Activated CD4-positive, alpha-beta T cell treated with anti-CD3 and anti-CD28 coated beads, Interleukin-2, amount 10 ng/mL, durations not matched to agents 7 days and 5 days (primary cell): ENCODE data around the gene LLGL1. TPM values are rescaled to one million over a fixed set of nuclear protein-coding genes. Genes with fewer than 3 reads are reported as not detected.

Source experiments
- CTCF ChIA-PET: fragments of 350-600 bp; sonication (Branson Sonifier 250); formaldehyde crosslinking; loops from one replicate; lab custom pipeline; 2021; ENCODE audit warnings: antibody characterized with exemption; lab: Charles Lee
- POLR2A ChIA-PET: fragments of 350-600 bp; sonication (Branson Sonifier 250); formaldehyde crosslinking; loops from one replicate; lab custom pipeline; 2021; ENCODE audit warnings: antibody characterized with exemption; lab: Charles Lee
- DNase-seq: peaks from one replicate; pipeline ENCODE4 v3.0.0-alpha.2; 2020
- H3K27ac Mint-ChIP-seq: one replicate; pipeline ENCODE4 v1.8.0; 2021; ENCODE audit warnings: mild to moderate bottlenecking, moderate library complexity, mixed read lengths
- H3K27me3 Mint-ChIP-seq: one replicate; pipeline ENCODE4 v1.8.0; 2021; ENCODE audit warnings: mixed read lengths
- H3K36me3 Mint-ChIP-seq: one replicate; pipeline ENCODE4 v1.8.0; 2021; ENCODE audit warnings: low read depth, mixed read lengths
- H3K4me1 Mint-ChIP-seq: one replicate; pipeline ENCODE4 v1.8.0; 2021; ENCODE audit warnings: mixed read lengths
- H3K4me3 Mint-ChIP-seq: one replicate; pipeline ENCODE4 v1.8.0; 2021; ENCODE audit warnings: mild to moderate bottlenecking, moderate library complexity, mixed read lengths
- H3K9me3 Mint-ChIP-seq: one replicate; pipeline ENCODE4 v1.8.0; 2021; ENCODE audit warnings: mixed read lengths
- total RNA-seq, 2 experiments: library from RNA; stranded (reverse); gene quantifications; one replicate each; pipeline ENCODE4 v1.2.3, GENCODE V29; 2021

LLGL1 gene
- total RNA-seq, 2 experiments from 2014 or later = 24.7 to 24.9 TPM

DNA sequence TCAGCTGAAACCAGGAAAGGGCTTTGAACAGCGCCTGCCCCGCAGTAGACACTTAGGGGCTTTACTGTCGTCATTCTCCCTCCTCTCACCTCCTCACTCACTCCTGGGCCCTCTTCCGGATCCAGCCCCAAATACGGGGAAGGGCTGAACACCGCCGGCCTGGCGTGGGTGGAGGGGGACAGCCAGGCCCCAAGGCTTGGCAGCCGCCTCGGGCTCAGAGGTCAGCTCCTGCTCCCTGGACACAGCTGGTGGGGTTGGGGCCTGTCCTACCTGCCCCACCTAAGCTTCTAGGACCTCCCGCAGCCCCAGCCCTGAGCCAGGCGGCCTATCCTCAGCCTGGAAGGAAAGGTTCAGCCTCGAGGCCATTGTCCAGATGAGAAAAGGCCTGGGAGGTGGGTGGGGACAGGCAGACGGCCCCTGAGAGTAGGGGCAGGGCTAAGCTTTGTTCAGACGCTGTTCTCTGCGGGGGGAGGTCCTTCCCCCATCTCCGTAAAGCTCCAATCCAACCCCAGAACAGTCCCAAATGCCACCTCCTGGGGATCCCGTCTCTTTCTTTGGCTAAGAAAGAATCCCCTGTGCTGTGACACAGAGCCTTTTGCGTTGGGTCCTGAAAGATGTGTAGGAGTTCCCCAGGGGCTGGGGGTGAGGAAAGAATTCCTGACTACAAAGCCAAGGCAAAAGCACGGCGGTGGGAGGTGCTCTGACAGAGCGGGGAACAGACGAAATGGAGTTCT is 881 bp upstream of the LLGL1 start:
- no peak for DNase-seq
- H3K36me3 Mint-ChIP-seq = no peaks in the 10 kb centered on the region
- peaks cover 28% of the 10 kb centered on the region for H3K4me1 Mint-ChIP-seq
- peak overlapping the region; percentile 36 for H3K27ac Mint-ChIP-seq
- ChIA-PET CTCF (interaction anchor here (0.8 to 1.7 kb wide), 4 partner anchors 12 to 36 kb away, joined by 3 read pairs; no protein-coding TSS in a partner anchor), POLR2A (interaction anchor here (0.6 kb wide), 2 partner anchors 9 to 37 kb away, joined by 3 read pairs; no protein-coding TSS in a partner anchor)
- H3K27me3 Mint-ChIP-seq = no peaks in the 10 kb centered on the region
- no peaks in the 10 kb centered on the region for H3K9me3 Mint-ChIP-seq
- peak overlapping the region; percentile 61 for H3K4me3 Mint-ChIP-seq

DNA sequence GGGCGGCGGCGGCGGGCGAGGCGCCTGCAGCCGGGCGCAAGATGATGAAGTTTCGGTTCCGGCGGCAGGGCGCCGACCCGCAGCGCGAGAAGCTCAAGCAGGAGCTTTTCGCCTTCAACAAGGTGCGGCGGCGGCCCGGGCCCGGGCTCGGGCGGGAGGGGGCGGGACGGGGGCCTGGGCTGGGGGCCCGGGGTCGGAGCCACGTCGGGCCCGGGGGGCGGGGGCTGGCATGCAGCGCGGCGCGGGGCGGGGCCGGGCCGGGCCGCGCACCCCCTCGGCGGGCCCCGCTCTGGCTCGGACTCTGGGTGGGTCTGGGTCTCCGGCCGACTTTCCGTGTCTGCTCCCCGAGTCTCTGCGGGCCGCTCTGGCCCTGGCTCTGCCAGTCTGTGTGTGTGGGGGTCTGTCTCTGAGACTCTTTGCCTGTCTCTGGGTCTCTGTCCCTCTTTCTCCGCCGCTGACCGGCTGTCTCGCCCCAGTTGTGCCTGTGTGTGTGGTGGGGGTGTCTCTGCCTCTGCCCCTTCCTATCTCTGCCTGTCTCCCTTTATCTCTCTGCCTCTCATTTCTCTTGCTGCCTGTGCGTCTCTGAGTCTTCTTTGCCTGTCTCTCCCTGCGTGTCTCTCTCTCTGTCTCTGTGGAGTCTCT is 328 bp downstream of the LLGL1 start:
- H3K4me3 Mint-ChIP-seq = peak overlapping the region; percentile 87
- no peaks in the 10 kb centered on the region for H3K27me3 Mint-ChIP-seq
- H3K9me3 Mint-ChIP-seq = no peaks in the 10 kb centered on the region
- H3K4me1 Mint-ChIP-seq = peaks cover 28% of the 10 kb centered on the region
- ChIA-PET POLR2A (no interaction called here), CTCF (interaction anchor here (0.8 to 1.9 kb wide), 2 partner anchors 8 to 43 kb away, joined by 3 to 4 read pairs; partner anchors contain the start of gene ALKBH5)
- peak overlapping the region; percentile 88 for H3K27ac Mint-ChIP-seq
- no peaks in the 10 kb centered on the region for H3K36me3 Mint-ChIP-seq
- no peak for DNase-seq

GRCh38 chr17:18226284-18226945 is 980 bp downstream of the LLGL1 start:
- POLR2A ChIA-PET = no interaction called here
- H3K4me1 Mint-ChIP-seq = peaks cover 28% of the 10 kb centered on the region
- H3K9me3 Mint-ChIP-seq = no peaks in the 10 kb centered on the region
- CTCF ChIA-PET = interaction anchor here (0.8 to 1.9 kb wide), 2 partner anchors 9 to 43 kb away, joined by 3 to 4 read pairs; partner anchors contain the start of gene ALKBH5
- H3K4me3 Mint-ChIP-seq = peak overlapping the region; percentile 87
- no peaks in the 10 kb centered on the region for H3K27me3 Mint-ChIP-seq
- DNase-seq = no peak
- peak overlapping the region; percentile 88 for H3K27ac Mint-ChIP-seq
- H3K36me3 Mint-ChIP-seq = no peaks in the 10 kb centered on the region

- Mint-ChIP-seq H3K27ac (no peak overlapping the region), H3K4me1 (peaks cover 28% of the 10 kb centered on the region), H3K4me3 (no peak overlapping the region), H3K36me3 (no peaks in the 10 kb centered on the region), H3K27me3 (no peaks in the 10 kb centered on the region), H3K9me3 (no peaks in the 10 kb centered on the region)
- ChIA-PET POLR2A (no interaction called here), CTCF (interaction anchor here (1.9 kb wide), 1 partner anchor 10 kb away, joined by 4 read pairs; no protein-coding TSS in a partner anchor)
- no peak for DNase-seq
These were observed 2.2 kb downstream of the LLGL1 start for GRCh38 chr17:18227635-18228034.

DNA sequence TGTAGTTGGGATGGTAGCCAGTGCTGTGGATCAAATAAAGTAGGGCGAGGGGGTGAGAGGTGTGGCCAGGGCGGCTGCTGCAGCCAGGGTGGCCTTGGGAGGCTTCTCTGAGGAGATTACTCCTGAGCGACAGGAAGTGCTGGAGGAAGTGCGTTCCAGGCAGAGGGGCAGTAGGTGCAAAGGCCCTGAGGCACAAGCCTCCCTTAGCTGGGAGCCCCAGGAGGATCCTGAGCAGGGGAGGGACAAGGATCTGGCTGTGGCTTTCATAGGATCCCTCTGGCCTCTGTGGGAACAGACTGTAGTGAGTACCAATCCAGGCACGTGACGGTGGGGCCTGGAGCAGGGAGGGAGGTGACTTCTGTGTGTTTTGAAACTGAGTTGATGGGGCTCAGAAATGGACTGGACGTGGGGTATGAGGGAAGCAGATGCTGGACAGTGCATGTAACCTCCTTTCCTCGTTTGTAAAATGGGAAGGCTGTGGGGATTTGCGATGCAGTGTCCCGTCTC is 2.8 kb downstream of the LLGL1 start:
- no peak overlapping the region for H3K4me3 Mint-ChIP-seq
- no peaks in the 10 kb centered on the region for H3K27me3 Mint-ChIP-seq
- DNase-seq = no peak
- peaks cover 28% of the 10 kb centered on the region for H3K4me1 Mint-ChIP-seq
- no peak overlapping the region for H3K27ac Mint-ChIP-seq
- POLR2A ChIA-PET = no interaction called here
- H3K9me3 Mint-ChIP-seq = no peaks in the 10 kb centered on the region
- no peaks in the 10 kb centered on the region for H3K36me3 Mint-ChIP-seq
- CTCF ChIA-PET = no interaction called here

DNA sequence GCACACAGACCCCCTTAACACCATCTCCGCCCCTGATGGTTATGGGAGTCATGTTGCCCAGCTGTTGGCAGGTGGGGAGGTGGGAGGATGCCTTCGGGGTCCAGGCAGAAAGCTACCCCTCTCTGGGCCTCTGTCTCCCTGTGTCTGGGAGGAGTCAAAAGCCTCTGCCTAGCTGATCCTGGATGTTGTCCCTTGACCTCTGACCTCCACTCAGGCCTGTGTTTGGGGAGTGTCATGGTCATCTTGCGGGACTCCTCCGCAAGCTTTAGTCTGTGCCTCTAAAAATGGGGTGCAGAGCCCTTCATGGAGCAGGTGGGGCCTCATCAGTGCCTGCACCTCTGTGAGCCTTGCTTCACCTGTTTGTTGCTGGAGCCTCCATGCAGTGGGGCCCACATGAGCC is 3.8 kb downstream of the LLGL1 start:
- no peak overlapping the region for H3K27ac Mint-ChIP-seq
- ChIA-PET POLR2A (no interaction called here), CTCF (interaction anchor here (1.2 to 1.3 kb wide), 2 partner anchors 9 to 35 kb away, joined by 3 read pairs; no protein-coding TSS in a partner anchor)
- no peak for DNase-seq
- peaks cover 28% of the 10 kb centered on the region for H3K4me1 Mint-ChIP-seq
- no peaks in the 10 kb centered on the region for H3K9me3 Mint-ChIP-seq
- H3K4me3 Mint-ChIP-seq = no peak overlapping the region
- H3K36me3 Mint-ChIP-seq = no peaks in the 10 kb centered on the region
- no peaks in the 10 kb centered on the region for H3K27me3 Mint-ChIP-seq

DNA sequence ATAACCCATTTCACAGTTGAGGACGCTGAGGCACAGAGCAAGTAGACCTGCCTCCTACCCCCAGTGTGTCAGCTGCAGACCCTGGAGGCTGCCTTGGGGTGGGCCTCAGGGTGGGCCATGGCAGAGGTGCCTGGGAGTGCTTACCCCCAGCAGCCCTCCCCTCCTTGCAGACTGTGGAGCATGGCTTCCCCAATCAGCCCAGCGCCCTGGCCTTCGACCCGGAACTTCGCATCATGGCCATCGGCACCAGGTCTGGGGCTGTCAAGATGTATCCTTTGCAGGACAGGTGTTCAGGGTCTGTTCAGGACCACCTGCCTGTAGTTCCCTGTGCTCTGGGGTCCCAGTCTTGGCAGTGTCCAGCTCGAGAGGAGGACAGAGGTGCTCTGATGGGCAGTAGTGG is 4.3 kb downstream of the LLGL1 start:
- H3K9me3 Mint-ChIP-seq = no peaks in the 10 kb centered on the region
- no peak for DNase-seq
- H3K36me3 Mint-ChIP-seq = no peaks in the 10 kb centered on the region
- CTCF ChIA-PET = interaction anchor here (1.2 to 1.3 kb wide), 2 partner anchors 10 to 35 kb away, joined by 3 read pairs; no protein-coding TSS in a partner anchor
- POLR2A ChIA-PET = no interaction called here
- no peak overlapping the region for H3K4me3 Mint-ChIP-seq
- no peak overlapping the region for H3K27ac Mint-ChIP-seq
- peaks cover 28% of the 10 kb centered on the region for H3K4me1 Mint-ChIP-seq
- no peaks in the 10 kb centered on the region for H3K27me3 Mint-ChIP-seq

DNA sequence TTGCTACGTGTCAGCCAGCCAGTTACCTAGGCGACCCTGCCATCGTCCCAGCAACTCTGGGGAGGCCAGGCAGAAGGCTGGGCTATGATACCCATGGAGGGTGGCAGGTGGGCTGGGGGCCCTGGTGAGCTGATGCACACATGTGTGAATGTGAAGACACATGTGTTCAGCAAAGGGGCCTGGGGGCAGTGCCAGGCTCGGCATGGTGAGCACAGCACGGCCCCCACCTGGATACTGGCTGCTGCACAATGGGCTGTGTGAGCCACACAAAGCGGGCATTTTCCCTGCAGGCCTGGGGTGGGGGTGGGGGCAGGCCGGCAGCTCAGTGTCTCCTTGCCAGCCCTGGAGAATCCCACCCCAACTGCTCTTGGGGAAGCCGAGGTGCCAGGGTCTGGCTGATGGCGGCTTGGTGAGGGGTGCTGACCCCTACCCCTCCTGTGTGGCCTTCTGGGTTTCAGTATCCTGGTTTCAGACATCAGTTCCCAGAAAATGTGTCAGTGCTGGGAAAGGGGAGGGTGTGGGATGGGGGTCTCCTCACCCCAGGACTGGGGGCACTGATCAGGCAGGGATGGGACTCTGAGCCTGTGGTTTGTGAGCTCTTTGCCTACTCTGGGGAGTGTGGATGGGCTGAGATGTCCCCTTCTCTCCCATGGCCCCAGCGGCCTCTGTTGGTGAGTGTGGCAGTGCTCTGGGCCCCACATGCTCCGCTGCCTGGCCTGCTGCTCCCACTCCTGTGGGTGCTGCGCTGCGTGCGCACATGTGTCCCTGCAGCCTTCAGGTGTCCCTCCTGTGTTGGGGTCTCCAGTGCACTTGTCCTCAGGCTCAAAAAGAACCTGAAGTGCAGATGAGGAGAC is 5.1 kb downstream of the LLGL1 start:
- no peak overlapping the region for H3K4me3 Mint-ChIP-seq
- H3K27ac Mint-ChIP-seq = no peak overlapping the region
- POLR2A ChIA-PET = no interaction called here
- peaks cover 24% of the 10 kb centered on the region for H3K4me1 Mint-ChIP-seq
- DNase-seq = no peak
- H3K9me3 Mint-ChIP-seq = no peaks in the 10 kb centered on the region
- CTCF ChIA-PET = interaction anchor here (0.6 kb wide), 1 partner anchor 13 kb away, joined by 3 read pairs; no protein-coding TSS in a partner anchor
- no peaks in the 10 kb centered on the region for H3K36me3 Mint-ChIP-seq
- no peaks in the 10 kb centered on the region for H3K27me3 Mint-ChIP-seq

- ChIA-PET POLR2A (no interaction called here), CTCF (no interaction called here)
- H3K9me3 Mint-ChIP-seq = no peaks in the 10 kb centered on the region
- H3K4me1 Mint-ChIP-seq = peaks cover 21% of the 10 kb centered on the region
- no peak overlapping the region for H3K27ac Mint-ChIP-seq
- no peak overlapping the region for H3K4me3 Mint-ChIP-seq
- no peaks in the 10 kb centered on the region for H3K27me3 Mint-ChIP-seq
- DNase-seq = no peak
- H3K36me3 Mint-ChIP-seq = no peaks in the 10 kb centered on the region
These were observed 5.7 kb downstream of the LLGL1 start for GRCh38 chr17:18231164-18231563.

- Mint-ChIP-seq H3K27ac (no peak overlapping the region), H3K36me3 (peaks cover 2% of the 10 kb centered on the region), H3K4me1 (no peaks in the 10 kb centered on the region), H3K27me3 (no peaks in the 10 kb centered on the region), H3K9me3 (no peaks in the 10 kb centered on the region), H3K4me3 (no peak overlapping the region)
- no peak for DNase-seq
- CTCF ChIA-PET = interaction anchor here (1.0 kb wide), 1 partner anchor 27 kb away, joined by 3 read pairs; the partner anchor contains the start of gene MIEF2
- POLR2A ChIA-PET = no interaction called here
These were observed 8.5 kb downstream of the LLGL1 start for GRCh38 chr17:18233803-18234518.

DNA sequence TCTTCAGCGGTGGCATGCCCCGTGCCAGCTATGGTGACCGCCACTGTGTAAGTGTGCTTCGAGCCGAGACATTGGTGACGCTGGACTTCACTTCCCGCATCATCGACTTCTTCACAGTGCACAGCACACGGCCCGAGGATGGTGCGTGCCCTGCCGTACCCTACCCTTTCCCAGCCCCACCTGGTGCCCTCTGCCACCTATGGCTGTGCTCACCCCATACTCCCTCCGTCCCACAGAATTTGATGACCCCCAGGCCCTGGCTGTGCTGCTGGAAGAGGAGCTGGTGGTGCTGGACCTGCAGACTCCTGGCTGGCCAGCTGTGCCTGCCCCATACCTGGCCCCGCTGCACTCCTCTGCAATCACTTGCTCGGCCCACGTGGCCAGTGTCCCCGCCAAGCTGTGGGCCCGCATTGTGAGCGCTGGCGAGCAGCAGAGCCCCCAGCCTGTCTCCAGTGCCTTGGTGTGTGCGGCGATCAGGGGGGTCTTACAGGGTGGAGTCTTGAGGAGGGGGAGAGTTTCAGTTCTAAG is 9.5 kb downstream of the LLGL1 start:
- no peaks in the 10 kb centered on the region for H3K9me3 Mint-ChIP-seq
- peaks cover 4% of the 10 kb centered on the region for H3K36me3 Mint-ChIP-seq
- no peaks in the 10 kb centered on the region for H3K27me3 Mint-ChIP-seq
- no peaks in the 10 kb centered on the region for H3K4me1 Mint-ChIP-seq
- ChIA-PET CTCF (interaction anchor here (0.6 to 1.0 kb wide), 2 partner anchors 23 to 26 kb away, joined by 3 read pairs; partner anchors contain the start of gene MIEF2), POLR2A (no interaction called here)
- H3K4me3 Mint-ChIP-seq = no peak overlapping the region
- H3K27ac Mint-ChIP-seq = no peak overlapping the region
- no peak for DNase-seq
